GM19099 (cell line): ENCODE data around the gene GIMAP4.

Experiments used
- POLR2A ChIP-seq: IDR thresholded peaks from 3 replicates; pipeline ENCODE4 v1.6.1; 2011; ENCODE audit warnings: low read depth; ENCODE audit not compliant: insufficient read length; ENCODE audit errors: extremely low read depth

GIMAP4 gene

GRCh38 chr7:150567169-150567568 is at the start of gene GIMAP4:
TSS of gene GIMAP4 (plus strand) at chr7:150567390. CDS start at chr7:150569902, 2,512 bp downstream.
- no peak for TF ChIP-seq POLR2A

- no peak for TF ChIP-seq POLR2A
These were observed 47.9 kb upstream of the GIMAP4 start for GRCh38 chr7:150519310-150519709.

- TF ChIP-seq POLR2A = no peak
These were observed 47.0 kb upstream of the GIMAP4 start for GRCh38 chr7:150520145-150520544.

- TF ChIP-seq POLR2A = no peak
These were observed 43.2 kb upstream of the GIMAP4 start for GRCh38 chr7:150524018-150524417.

- TF ChIP-seq POLR2A = no peak
These were observed 35.5 kb upstream of the GIMAP4 start for GRCh38 chr7:150531704-150532103.

- TF ChIP-seq POLR2A = no peak
These were observed 28.9 kb upstream of the GIMAP4 start for GRCh38 chr7:150538259-150538658.

GRCh38 chr7:150553163-150553562 is 14.0 kb upstream of the GIMAP4 start:
- no peak for TF ChIP-seq POLR2A

- no peak for TF ChIP-seq POLR2A
These were observed 10.6 kb upstream of the GIMAP4 start for GRCh38 chr7:150556521-150557138.

- TF ChIP-seq POLR2A = no peak
These were observed 6.7 kb upstream of the GIMAP4 start for GRCh38 chr7:150560486-150560885.

GRCh38 chr7:150562919-150563318 is 4.3 kb upstream of the GIMAP4 start:
- TF ChIP-seq POLR2A = no peak

GRCh38 chr7:150564006-150564405 is 3.2 kb upstream of the GIMAP4 start:
- TF ChIP-seq POLR2A = no peak

- TF ChIP-seq POLR2A = no peak
These were observed 2.6 kb upstream of the GIMAP4 start for GRCh38 chr7:150564566-150564965.

- TF ChIP-seq POLR2A = no peak
These were observed 2.0 kb upstream of the GIMAP4 start for GRCh38 chr7:150565239-150565638.

- TF ChIP-seq POLR2A = no peak
These were observed 1.1 kb upstream of the GIMAP4 start for GRCh38 chr7:150566123-150566522.

GRCh38 chr7:150566572-150566971 is 618 bp upstream of the GIMAP4 start:
- TF ChIP-seq POLR2A = no peak

- TF ChIP-seq POLR2A = no peak
These were observed 696 bp downstream of the GIMAP4 start for GRCh38 chr7:150567871-150568301.

- no peak for TF ChIP-seq POLR2A
These were observed 1.5 kb downstream of the GIMAP4 start for GRCh38 chr7:150568714-150569113.
